Lower leg skin (tissue), 3 donors: Measurements from ENCODE around the gene FLAD1.

ENCODE experiments used
- CTCF ChIP-seq, 3 donors: fragments of 450-650 bp; IDR thresholded peaks; one replicate each; pipeline ENCODE4 v1.5.1; 2016; ENCODE audit warnings: antibody characterized with exemption in 3 of 3, mild to moderate bottlenecking in 3 of 3, moderate library complexity in 2 of 3
- POLR2A ChIP-seq, 2 donors: fragments of 450-650 bp; IDR thresholded peaks; one replicate each; pipeline ENCODE4 v1.6.1; 2016 to 2017; ENCODE audit warnings: antibody characterized with exemption in 2 of 2, mild to moderate bottlenecking in 1 of 2, moderate library complexity in 1 of 2

GRCh38 chr1:154998201-154998780 is 15.1 kb downstream of the FLAD1 start:
- no peak for TF ChIP-seq POLR2A (IDR thresholded peaks at IDR 0.05)
- TF ChIP-seq CTCF (IDR thresholded peaks at IDR 0.05), result no peak
